ENCODE measurements around the gene BCL2L11. TPM values are rescaled to one million over a fixed set of nuclear protein-coding genes. Genes with fewer than 3 reads are reported as not detected.

The BCL2L11 gene
- total and polyA plus RNA-seq, 2 experiments from 2014 or later: 10.6 to 22.5 TPM

GRCh38 chr2:111165084-111165483 lies 44.4 kb downstream of the BCL2L11 start (continued):
- TF ChIP-seq, protein P1, sequence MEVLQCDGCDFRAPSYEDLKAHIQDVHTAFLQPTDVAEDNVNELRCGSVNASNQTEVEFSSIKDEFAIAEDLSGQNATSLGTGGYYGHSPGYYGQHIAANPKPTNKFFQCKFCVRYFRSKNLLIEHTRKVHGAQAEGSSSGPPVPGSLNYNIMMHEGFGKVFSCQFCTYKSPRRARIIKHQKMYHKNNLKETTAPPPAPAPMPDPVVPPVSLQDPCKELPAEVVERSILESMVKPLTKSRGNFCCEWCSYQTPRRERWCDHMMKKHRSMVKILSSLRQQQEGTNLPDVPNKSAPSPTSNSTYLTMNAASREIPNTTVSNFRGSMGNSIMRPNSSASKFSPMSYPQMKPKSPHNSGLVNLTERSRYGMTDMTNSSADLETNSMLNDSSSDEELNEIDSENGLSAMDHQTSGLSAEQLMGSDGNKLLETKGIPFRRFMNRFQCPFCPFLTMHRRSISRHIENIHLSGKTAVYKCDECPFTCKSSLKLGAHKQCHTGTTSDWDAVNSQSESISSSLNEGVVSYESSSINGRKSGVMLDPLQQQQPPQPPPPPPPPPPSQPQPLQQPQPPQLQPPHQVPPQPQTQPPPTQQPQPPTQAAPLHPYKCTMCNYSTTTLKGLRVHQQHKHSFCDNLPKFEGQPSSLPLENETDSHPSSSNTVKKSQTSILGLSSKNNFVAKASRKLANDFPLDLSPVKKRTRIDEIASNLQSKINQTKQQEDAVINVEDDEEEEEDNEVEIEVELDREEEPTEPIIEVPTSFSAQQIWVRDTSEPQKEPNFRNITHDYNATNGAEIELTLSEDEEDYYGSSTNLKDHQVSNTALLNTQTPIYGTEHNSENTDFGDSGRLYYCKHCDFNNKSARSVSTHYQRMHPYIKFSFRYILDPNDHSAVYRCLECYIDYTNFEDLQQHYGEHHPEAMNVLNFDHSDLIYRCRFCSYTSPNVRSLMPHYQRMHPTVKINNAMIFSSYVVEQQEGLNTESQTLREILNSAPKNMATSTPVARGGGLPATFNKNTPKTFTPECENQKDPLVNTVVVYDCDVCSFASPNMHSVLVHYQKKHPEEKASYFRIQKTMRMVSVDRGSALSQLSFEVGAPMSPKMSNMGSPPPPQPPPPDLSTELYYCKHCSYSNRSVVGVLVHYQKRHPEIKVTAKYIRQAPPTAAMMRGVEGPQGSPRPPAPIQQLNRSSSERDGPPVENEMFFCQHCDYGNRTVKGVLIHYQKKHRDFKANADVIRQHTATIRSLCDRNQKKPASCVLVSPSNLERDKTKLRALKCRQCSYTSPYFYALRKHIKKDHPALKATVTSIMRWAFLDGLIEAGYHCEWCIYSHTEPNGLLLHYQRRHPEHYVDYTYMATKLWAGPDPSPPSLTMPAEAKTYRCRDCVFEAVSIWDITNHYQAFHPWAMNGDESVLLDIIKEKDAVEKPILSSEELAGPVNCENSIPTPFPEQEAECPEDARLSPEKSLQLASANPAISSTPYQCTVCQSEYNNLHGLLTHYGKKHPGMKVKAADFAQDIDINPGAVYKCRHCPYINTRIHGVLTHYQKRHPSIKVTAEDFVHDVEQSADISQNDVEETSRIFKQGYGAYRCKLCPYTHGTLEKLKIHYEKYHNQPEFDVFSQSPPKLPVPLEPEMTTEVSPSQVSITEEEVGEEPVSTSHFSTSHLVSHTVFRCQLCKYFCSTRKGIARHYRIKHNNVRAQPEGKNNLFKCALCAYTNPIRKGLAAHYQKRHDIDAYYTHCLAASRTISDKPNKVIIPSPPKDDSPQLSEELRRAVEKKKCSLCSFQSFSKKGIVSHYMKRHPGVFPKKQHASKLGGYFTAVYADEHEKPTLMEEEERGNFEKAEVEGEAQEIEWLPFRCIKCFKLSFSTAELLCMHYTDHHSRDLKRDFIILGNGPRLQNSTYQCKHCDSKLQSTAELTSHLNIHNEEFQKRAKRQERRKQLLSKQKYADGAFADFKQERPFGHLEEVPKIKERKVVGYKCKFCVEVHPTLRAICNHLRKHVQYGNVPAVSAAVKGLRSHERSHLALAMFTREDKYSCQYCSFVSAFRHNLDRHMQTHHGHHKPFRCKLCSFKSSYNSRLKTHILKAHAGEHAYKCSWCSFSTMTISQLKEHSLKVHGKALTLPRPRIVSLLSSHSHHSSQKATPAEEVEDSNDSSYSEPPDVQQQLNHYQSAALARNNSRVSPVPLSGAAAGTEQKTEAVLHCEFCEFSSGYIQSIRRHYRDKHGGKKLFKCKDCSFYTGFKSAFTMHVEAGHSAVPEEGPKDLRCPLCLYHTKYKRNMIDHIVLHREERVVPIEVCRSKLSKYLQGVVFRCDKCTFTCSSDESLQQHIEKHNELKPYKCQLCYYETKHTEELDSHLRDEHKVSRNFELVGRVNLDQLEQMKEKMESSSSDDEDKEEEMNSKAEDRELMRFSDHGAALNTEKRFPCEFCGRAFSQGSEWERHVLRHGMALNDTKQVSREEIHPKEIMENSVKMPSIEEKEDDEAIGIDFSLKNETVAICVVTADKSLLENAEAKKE (CRISPR knock-in tag; IDR thresholded peaks at IDR 0.05): no peak
- TF ChIP-seq ZNF114 (CRISPR knock-in tag; IDR thresholded peaks at IDR 0.05) (no peak), REST (IDR thresholded peaks at IDR 0.05; ENCODE audit: unreplicated experiment) (no peak), POLR2AphosphoS5 (IDR thresholded peaks at IDR 0.05; ENCODE audit: low read depth) (no peak), CREB1 (CRISPR knock-in tag; IDR thresholded peaks at IDR 0.05; ENCODE audit: low read depth) (no peak)

DNA sequence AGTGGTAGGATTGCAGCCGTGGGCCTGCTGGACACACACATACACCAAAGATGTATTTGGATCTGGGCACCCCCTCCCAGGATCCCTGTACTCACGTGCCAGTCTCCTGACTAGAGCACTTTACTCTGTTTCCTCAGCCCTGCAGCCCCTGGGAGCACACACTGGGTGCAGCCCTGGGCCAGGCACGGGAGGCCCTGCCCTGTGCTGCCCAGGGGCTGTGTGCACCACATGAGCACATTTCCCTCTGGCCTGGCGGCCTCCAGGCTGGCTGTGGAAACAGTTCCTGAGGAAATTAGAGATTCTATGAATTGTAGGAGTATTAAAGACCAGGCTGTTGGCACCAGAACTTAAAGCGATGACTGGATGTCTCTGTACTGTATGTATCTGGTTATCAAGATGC lies 45.4 kb downstream of the BCL2L11 start:
- peaks cover 23% of the 10 kb centered on the region; the same call in 2 of the 3 replicates for H3K36me3 Mint-ChIP-seq (ENCODE audit: low read depth)
- peaks cover 6% of the 10 kb centered on the region for H3K27me3 Mint-ChIP-seq (ENCODE audit: insufficient read depth, low read depth, poor library complexity)
- no peak overlapping the region for H3K4me2 ChIP-seq
- no peaks in the 10 kb centered on the region; the same call in 1 of the 2 replicates for H4K20me1 ChIP-seq (replicated peaks; ENCODE audit: insufficient read depth)
- 0 out of 2 replicates have a peak, but pooled peaks cover 6% of the 10 kb centered on the region for H3K36me3 ChIP-seq (ENCODE audit: insufficient read depth)
- peaks cover 12% of the 10 kb centered on the region; the same call in 1 of the 2 replicates for H3K79me2 ChIP-seq (replicated peaks; ENCODE audit: insufficient read depth)
- no peaks in the 10 kb centered on the region for H3F3A ChIP-seq (replicated peaks; ENCODE audit: low read depth)
- 0 out of 2 replicates have a peak overlapping the region, but pooled peaks have one; percentile 10 for H3K27ac ChIP-seq (ENCODE audit: low read depth)
- no peak overlapping the region for H2AFZ ChIP-seq
- H3K27ac Mint-ChIP-seq: no peak overlapping the region
- H3K9me2 ChIP-seq (ENCODE audit: insufficient read depth): no peaks in the 10 kb centered on the region
- ATAC-seq (no peak), DNase-seq (ENCODE audit: low spot score) (no peak)
- no peaks in the 10 kb centered on the region for H3K9me3 Mint-ChIP-seq
- H3K27me3 ChIP-seq (ENCODE audit: insufficient read depth): no peaks in the 10 kb centered on the region
- no peak overlapping the region for H3K4me3 Mint-ChIP-seq
- H3K4me1 ChIP-seq (ENCODE audit: insufficient read depth): peaks cover 26% of the 10 kb centered on the region
- no peak overlapping the region for H3K4me3 ChIP-seq
- H3K4me1 Mint-ChIP-seq: peaks cover 45% of the 10 kb centered on the region
- TF ChIP-seq CTCF (conservative IDR thresholded peaks at IDR 0.05; ENCODE audit: low read depth in 2 of 2) (no peak), ZNF114 (CRISPR knock-in tag; IDR thresholded peaks at IDR 0.05) (no peak), EZH2phosphoT487 (IDR thresholded peaks at IDR 0.05; ENCODE audit: unreplicated experiment) (no peak), EZH2 (IDR thresholded peaks at IDR 0.05; ENCODE audit: low read depth, unreplicated experiment) (no peak), STAT1 (IDR thresholded peaks at IDR 0.05; ENCODE audit: unreplicated experiment) (no peak), ZNF331 (CRISPR knock-in tag; IDR thresholded peaks at IDR 0.05; ENCODE audit: low read depth) (no peak)
